Mesothelial cell of epicardium (in vitro differentiated cells): ENCODE measurements around the gene CSNK1D. TPM values are rescaled to one million over a fixed set of nuclear protein-coding genes. Genes with fewer than 3 reads are reported as not detected.

ENCODE experiments used
- DNase-seq, 2 experiments: peaks; one replicate each; pipeline ENCODE4 v3.0.0; 2021; ENCODE audit warnings: low spot score in 2 of 2; ENCODE audit not compliant: unreplicated experiment in 2 of 2
- H3K27ac Mint-ChIP-seq: 2 replicates; pipeline ENCODE4 v1.8.0; 2021; ENCODE audit warnings: mixed read lengths
- H3K27me3 Mint-ChIP-seq: 2 replicates; pipeline ENCODE4 v1.8.0; 2021; ENCODE audit warnings: low read depth, mixed read lengths
- H3K36me3 Mint-ChIP-seq: 2 replicates; pipeline ENCODE4 v1.8.0; 2021; ENCODE audit warnings: mixed read lengths
- H3K4me1 Mint-ChIP-seq: 2 replicates; pipeline ENCODE4 v1.8.0; 2021; ENCODE audit warnings: mixed read lengths
- H3K4me3 Mint-ChIP-seq: 2 replicates; pipeline ENCODE4 v1.8.0; 2021; ENCODE audit warnings: mild to moderate bottlenecking, moderate library complexity, mixed read lengths
- H3K9me3 Mint-ChIP-seq: 2 replicates; pipeline ENCODE4 v1.8.0; 2021; ENCODE audit warnings: mixed read lengths
- CTCF ChIP-seq: fragments of 200-600 bp; sonication (generic); IDR thresholded peaks from one replicate; pipeline ENCODE4 v1.5.0; 2021; ENCODE audit warnings: antibody characterized with exemption; ENCODE audit not compliant: unreplicated experiment
- total RNA-seq: library from RNA; stranded (reverse); gene quantifications from 3 replicates; pipeline ENCODE4 v1.2.1, GENCODE V29; 2021

CSNK1D gene
- total RNA-seq, 1 donor from 2014 or later = 204 TPM

GRCh38 chr17:82246365-82247181, 26.9 kb downstream of the CSNK1D start:
- H3K36me3 Mint-ChIP-seq = peaks cover 33% of the 10 kb centered on the region
- no peak overlapping the region for H3K4me3 Mint-ChIP-seq
- no peak for TF ChIP-seq CTCF
- peak in 1 of 2 experiments; percentile 15 for DNase-seq
- H3K27me3 Mint-ChIP-seq = no peaks in the 10 kb centered on the region
- H3K4me1 Mint-ChIP-seq = peaks cover under 1% of the 10 kb centered on the region
- H3K9me3 Mint-ChIP-seq = no peaks in the 10 kb centered on the region
- H3K27ac Mint-ChIP-seq = no peak overlapping the region

GRCh38 chr17:82246040-82246364, 27.5 kb downstream of the CSNK1D start:
- DNase-seq = no peak
- Mint-ChIP-seq H3K27ac (no peak overlapping the region), H3K4me1 (peaks cover 3% of the 10 kb centered on the region), H3K4me3 (no peak overlapping the region), H3K9me3 (no peaks in the 10 kb centered on the region), H3K27me3 (no peaks in the 10 kb centered on the region), H3K36me3 (peaks cover 27% of the 10 kb centered on the region)
- no peak for TF ChIP-seq CTCF

GRCh38 chr17:82245134-82246039, 28.1 kb downstream of the CSNK1D start:
- Mint-ChIP-seq H3K4me1 (peaks cover 6% of the 10 kb centered on the region), H3K27ac (peak overlapping the region; percentile 82), H3K27me3 (no peaks in the 10 kb centered on the region), H3K9me3 (no peaks in the 10 kb centered on the region), H3K4me3 (no peak overlapping the region), H3K36me3 (peaks cover 26% of the 10 kb centered on the region)
- TF ChIP-seq CTCF = no peak
- no peak for DNase-seq

GRCh38 chr17:82244413-82245133, 28.9 kb downstream of the CSNK1D start:
- H3K27me3 Mint-ChIP-seq = no peaks in the 10 kb centered on the region
- H3K36me3 Mint-ChIP-seq = peaks cover 26% of the 10 kb centered on the region
- H3K27ac Mint-ChIP-seq = peak overlapping the region; percentile 82
- H3K4me1 Mint-ChIP-seq = peaks cover 6% of the 10 kb centered on the region
- no peaks in the 10 kb centered on the region for H3K9me3 Mint-ChIP-seq
- TF ChIP-seq CTCF = peak; percentile 43
- no peak overlapping the region for H3K4me3 Mint-ChIP-seq
- DNase-seq = no peak

- H3K4me1 Mint-ChIP-seq = peaks cover 6% of the 10 kb centered on the region
- no peaks in the 10 kb centered on the region for H3K27me3 Mint-ChIP-seq
- H3K9me3 Mint-ChIP-seq = no peaks in the 10 kb centered on the region
- peaks cover 23% of the 10 kb centered on the region for H3K36me3 Mint-ChIP-seq
- no peak for DNase-seq
- H3K4me3 Mint-ChIP-seq = no peak overlapping the region
- no peak overlapping the region for H3K27ac Mint-ChIP-seq
- no peak for TF ChIP-seq CTCF
Measured at GRCh38 chr17:82243648-82244412, 29.7 kb downstream of the CSNK1D start.
